Measurements from ENCODE around the gene JMJD6.
A peak's percentile ranks its signal among the peaks of the same experiment; 100 is the strongest.
"Not testable (repeated sequence)": the region's sequence is repeated elsewhere in the genome, so short reads cannot be mapped to it uniquely, and the experiment has no call there.

Gene JMJD6

DNA sequence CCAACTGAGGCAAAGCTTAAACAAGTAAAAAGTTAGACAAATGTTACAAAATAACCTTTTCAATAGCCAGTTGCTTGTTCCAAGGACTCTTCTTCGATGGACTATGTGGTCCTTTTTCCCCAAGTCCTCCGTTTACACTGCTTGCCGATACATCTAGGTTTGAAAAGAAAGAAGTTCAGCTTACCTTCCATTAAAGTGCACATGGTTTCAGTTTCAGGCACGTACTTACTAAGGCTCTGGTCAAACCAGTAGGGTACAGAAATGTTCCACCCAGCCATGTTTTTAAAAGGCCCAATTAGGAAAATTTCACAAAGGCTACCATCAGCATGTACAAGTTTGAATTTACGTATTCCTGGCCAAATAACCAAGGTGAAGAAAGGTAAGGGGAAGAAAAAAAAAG, 8.6 kb upstream of the JMJD6 start:
- DNase-seq, result no peak

GRCh38 chr17:76734080-76734840, 7.9 kb upstream of the JMJD6 start:
- peaks cover 49% of the 10 kb centered on the region for H3K4me1 Mint-ChIP-seq

More for the DNA sequence above, 8.6 kb upstream of the JMJD6 start:
- Mint-ChIP-seq H3K9me3 (no peaks in the 10 kb centered on the region), H3K27me3 (ENCODE audit: low read depth, poor library complexity) (peaks cover 3% of the 10 kb centered on the region), H3K4me3 (peak overlapping the region; percentile 99), H3K27ac (peak overlapping the region; percentile 98), H3K4me1 (peaks cover 51% of the 10 kb centered on the region), H3K36me3 (ENCODE audit: low read depth) (peaks cover 51% of the 10 kb centered on the region)
- TF ChIP-seq, protein P1, sequence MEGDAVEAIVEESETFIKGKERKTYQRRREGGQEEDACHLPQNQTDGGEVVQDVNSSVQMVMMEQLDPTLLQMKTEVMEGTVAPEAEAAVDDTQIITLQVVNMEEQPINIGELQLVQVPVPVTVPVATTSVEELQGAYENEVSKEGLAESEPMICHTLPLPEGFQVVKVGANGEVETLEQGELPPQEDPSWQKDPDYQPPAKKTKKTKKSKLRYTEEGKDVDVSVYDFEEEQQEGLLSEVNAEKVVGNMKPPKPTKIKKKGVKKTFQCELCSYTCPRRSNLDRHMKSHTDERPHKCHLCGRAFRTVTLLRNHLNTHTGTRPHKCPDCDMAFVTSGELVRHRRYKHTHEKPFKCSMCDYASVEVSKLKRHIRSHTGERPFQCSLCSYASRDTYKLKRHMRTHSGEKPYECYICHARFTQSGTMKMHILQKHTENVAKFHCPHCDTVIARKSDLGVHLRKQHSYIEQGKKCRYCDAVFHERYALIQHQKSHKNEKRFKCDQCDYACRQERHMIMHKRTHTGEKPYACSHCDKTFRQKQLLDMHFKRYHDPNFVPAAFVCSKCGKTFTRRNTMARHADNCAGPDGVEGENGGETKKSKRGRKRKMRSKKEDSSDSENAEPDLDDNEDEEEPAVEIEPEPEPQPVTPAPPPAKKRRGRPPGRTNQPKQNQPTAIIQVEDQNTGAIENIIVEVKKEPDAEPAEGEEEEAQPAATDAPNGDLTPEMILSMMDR (IDR thresholded peaks at IDR 0.05), result no peak

GRCh38 chr17:76733618-76733957, 7.2 kb upstream of the JMJD6 start:
- Mint-ChIP-seq H3K27me3 (ENCODE audit: low read depth, poor library complexity) (peaks cover 3% of the 10 kb centered on the region), H3K4me1 (peaks cover 45% of the 10 kb centered on the region), H3K9me3 (no peaks in the 10 kb centered on the region), H3K4me3 (peak overlapping the region; percentile 99), H3K27ac (peak overlapping the region; percentile 87), H3K36me3 (ENCODE audit: low read depth) (peaks cover 59% of the 10 kb centered on the region)
- DNase-seq, result no peak
- TF ChIP-seq, protein P1 (IDR thresholded peaks at IDR 0.05), result no peak

More at GRCh38 chr17:76734080-76734840, 7.9 kb upstream of the JMJD6 start:
- H3K27ac Mint-ChIP-seq, result peak overlapping the region; percentile 87
- no peak for DNase-seq
- H3K9me3 Mint-ChIP-seq, result no peaks in the 10 kb centered on the region
- TF ChIP-seq, protein P1 (IDR thresholded peaks at IDR 0.05), result no peak
- H3K4me3 Mint-ChIP-seq, result peak overlapping the region; percentile 99
- peaks cover 3% of the 10 kb centered on the region for H3K27me3 Mint-ChIP-seq (ENCODE audit: low read depth, poor library complexity)
- H3K36me3 Mint-ChIP-seq (ENCODE audit: low read depth), result peaks cover 58% of the 10 kb centered on the region

DNA sequence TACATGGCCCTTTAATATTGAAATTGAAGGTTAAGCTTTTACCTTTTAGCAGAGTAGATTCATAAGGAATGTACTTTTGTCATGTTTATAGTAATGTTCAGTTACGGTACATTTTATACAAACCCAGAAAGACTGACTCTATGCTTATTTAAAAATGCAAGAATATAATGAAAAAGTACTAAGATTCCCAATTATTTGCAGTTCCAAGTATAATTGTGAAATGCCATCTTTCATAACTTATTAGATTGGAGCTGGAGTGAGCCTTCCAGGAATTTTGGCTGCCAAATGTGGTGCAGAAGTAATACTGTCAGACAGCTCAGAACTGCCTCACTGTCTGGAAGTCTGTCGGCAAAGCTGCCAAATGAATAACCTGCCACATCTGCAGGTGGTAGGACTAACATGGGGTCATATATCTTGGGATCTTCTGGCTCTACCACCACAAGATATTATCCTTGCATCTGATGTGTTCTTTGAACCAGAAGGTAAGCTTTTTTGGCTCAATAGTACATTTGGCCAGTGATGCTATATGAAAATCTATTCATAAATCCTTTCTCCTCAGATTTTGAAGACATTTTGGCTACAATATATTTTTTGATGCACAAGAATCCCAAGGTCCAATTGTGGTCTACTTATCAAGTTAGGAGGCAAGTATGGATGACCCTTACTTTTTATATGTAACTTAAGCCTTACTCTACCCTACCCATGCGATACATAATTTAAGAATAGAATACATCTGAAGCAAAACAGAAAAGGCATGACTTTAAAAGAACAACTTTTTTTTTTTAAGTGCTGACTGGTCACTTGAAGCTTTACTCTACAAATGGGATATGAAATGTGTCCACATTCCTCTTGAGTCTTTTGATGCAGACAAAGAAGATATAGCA, 6.6 kb upstream of the JMJD6 start:
- Mint-ChIP-seq H3K4me1 (peaks cover 41% of the 10 kb centered on the region), H3K4me3 (peak overlapping the region; percentile 99), H3K36me3 (ENCODE audit: low read depth) (peaks cover 59% of the 10 kb centered on the region), H3K27me3 (ENCODE audit: low read depth, poor library complexity) (peaks cover 3% of the 10 kb centered on the region), H3K27ac (peak overlapping the region; percentile 87), H3K9me3 (no peaks in the 10 kb centered on the region)
- TF ChIP-seq, protein P1 (IDR thresholded peaks at IDR 0.05), result no peak
- DNase-seq, result no peak

DNA sequence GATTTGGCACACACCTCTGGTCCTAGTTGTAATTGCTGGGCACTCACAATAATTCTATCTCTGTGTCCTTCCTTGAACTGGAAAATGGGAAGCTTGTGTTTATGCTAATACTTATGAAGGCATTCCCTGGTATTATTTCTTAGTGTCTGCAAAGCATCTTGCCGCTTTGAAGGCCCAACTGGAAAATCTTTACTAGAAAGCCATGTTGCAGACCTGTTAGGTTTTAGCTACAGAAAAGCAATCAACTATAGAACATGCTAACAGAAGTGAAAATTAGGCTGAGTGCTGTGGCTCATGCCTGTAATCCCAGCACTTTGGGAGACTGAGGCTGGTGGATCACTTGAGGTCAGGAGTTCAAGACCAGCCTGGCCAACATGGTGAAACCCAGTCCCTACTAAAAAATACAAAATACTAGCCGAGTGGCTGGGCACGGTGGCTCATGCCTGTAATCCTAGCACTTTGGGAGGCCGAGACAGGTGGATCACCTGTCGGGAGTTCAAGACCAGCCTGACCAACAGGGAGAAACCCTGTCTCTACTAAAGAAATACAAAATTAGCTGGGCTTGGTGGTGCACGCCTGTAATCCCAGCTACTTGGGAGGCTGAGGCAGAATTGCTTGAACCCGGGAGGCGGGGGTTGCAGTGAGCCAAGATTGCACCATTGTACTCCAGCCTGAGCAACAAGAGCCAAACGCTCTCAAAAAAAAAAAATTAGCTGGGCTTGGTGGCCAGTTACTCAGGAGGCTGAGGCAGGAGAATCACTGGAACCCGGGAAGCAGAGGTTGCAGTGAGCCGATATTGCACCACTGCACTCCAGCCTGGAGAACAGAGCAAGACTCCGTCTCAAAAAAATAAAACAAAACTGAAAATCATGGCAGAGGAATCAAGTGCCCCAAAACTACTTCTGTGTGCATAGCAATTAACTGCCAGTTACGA, 5.7 kb upstream of the JMJD6 start:
- H3K27ac Mint-ChIP-seq, DNase-seq: not testable (repeated sequence)
- peaks cover 49% of the 10 kb centered on the region for H3K4me1 Mint-ChIP-seq

More for the DNA sequence above, 5.7 kb upstream of the JMJD6 start:
- H3K27me3 Mint-ChIP-seq (ENCODE audit: low read depth, poor library complexity); H3K9me3 Mint-ChIP-seq; H3K4me3 Mint-ChIP-seq: not testable (repeated sequence)
- H3K36me3 Mint-ChIP-seq (ENCODE audit: low read depth), result peaks cover 59% of the 10 kb centered on the region

All from nephron progenitor cell (in vitro differentiated cells).